ENCODE data around the gene CYP20A1. TPM values are rescaled to one million over a fixed set of nuclear protein-coding genes. Genes with fewer than 3 reads are reported as not detected.
"Not testable (repeated sequence)": the region's sequence is repeated elsewhere in the genome, so short reads cannot be mapped to it uniquely, and the experiment has no call there.

The CYP20A1 gene
- total RNA-seq, 3 donors from 2014 or later, result 31.1 to 45.4 (median 37.6) TPM

DNA sequence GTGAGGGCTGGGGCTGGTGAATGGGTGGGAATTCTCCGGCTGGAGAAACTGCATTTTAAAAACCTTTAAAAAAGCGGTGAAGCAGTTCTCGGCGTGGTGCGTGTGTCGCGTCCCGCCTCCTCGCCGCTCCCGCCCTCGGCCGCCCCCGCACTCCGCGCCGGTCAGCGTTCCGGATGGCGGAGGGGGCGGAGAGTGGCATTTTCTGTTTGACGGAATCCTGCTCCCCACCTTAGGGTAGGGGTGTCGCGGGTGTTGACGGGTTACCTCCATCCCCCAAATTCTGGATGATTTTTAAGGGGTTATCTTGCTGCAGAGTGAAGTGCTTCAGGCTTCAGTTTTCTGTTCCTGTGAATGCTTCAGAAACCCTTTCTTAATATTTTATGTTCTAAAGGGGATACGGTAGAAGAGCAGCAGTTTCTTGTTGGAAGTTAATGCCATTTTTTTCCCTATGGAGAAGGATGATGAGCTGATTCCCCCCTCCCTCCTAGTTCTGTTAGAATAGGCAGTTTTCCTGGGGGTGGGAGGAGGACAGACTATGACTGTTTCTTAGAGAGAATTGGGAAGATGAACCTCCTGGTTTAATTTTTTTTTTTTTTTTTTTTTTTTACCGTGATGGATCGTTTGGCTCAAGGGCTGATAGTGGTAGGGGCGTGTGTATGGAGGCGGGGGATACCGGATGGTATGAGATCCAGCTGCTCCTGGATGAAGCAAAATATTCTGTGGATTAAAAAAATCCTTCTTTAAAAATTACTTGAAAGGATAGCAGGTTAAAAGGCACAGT, 90.1 kb downstream of the CYP20A1 start:
- TF ChIP-seq POLR2AphosphoS5 (IDR thresholded peaks at IDR 0.05) (no peak), POLR2A (IDR thresholded peaks at IDR 0.05) (no peak)
- TF ChIP-seq, protein P1, sequence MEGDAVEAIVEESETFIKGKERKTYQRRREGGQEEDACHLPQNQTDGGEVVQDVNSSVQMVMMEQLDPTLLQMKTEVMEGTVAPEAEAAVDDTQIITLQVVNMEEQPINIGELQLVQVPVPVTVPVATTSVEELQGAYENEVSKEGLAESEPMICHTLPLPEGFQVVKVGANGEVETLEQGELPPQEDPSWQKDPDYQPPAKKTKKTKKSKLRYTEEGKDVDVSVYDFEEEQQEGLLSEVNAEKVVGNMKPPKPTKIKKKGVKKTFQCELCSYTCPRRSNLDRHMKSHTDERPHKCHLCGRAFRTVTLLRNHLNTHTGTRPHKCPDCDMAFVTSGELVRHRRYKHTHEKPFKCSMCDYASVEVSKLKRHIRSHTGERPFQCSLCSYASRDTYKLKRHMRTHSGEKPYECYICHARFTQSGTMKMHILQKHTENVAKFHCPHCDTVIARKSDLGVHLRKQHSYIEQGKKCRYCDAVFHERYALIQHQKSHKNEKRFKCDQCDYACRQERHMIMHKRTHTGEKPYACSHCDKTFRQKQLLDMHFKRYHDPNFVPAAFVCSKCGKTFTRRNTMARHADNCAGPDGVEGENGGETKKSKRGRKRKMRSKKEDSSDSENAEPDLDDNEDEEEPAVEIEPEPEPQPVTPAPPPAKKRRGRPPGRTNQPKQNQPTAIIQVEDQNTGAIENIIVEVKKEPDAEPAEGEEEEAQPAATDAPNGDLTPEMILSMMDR (IDR thresholded peaks at IDR 0.05), result no peak
- no peak for DNase-seq (ENCODE audit: low spot score in 2 of 2)
- intact Hi-C loops (cut with DNase I; ENCODE audit: low total_unique reads), result no loop called here
- H3K27me3 ChIP-seq, result no peaks in the 10 kb centered on the region
- peak overlapping the region; percentile 94 for H3K27ac ChIP-seq
- no peaks in the 10 kb centered on the region for H3K4me1 ChIP-seq
- H3K36me3 ChIP-seq, result no peaks in the 10 kb centered on the region
- peak overlapping the region; percentile 96 to 97 (median 96) for H3K4me3 ChIP-seq
- H3K9me3 ChIP-seq, result no peaks in the 10 kb centered on the region

DNA sequence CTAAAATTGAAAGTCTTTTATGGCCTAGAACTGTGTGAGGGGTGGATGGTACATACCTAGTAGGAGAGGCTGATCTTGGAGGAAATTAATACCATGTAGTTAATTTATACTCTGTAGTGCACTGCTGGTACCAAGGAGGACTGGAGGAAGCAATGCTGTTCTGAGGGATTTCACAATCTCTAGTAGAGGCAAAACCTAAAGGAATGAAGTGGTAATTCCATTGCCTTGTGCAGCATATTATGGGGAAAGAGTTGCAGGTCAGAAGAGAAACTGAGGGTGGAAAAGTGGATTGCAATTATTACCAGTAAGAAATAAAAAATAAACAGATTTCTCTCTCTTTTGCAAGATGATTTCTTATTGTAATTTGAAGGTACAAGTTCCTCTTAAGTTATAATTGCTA, 91.6 kb downstream of the CYP20A1 start:
- Histone ChIP-seq H3K36me3 (no peaks in the 10 kb centered on the region), H3K9me3 (no peaks in the 10 kb centered on the region), H3K27me3 (no peaks in the 10 kb centered on the region), H3K4me1 (no peaks in the 10 kb centered on the region), H3K4me3 (no peak overlapping the region), H3K27ac (no peak overlapping the region)
- TF ChIP-seq POLR2AphosphoS5 (IDR thresholded peaks at IDR 0.05) (no peak), POLR2A (IDR thresholded peaks at IDR 0.05) (no peak)
- TF ChIP-seq, protein P1 (IDR thresholded peaks at IDR 0.05), result no peak
- DNase-seq (ENCODE audit: low spot score in 2 of 2), result no peak
- intact Hi-C loops (cut with DNase I; ENCODE audit: low total_unique reads), result no loop called here

DNA sequence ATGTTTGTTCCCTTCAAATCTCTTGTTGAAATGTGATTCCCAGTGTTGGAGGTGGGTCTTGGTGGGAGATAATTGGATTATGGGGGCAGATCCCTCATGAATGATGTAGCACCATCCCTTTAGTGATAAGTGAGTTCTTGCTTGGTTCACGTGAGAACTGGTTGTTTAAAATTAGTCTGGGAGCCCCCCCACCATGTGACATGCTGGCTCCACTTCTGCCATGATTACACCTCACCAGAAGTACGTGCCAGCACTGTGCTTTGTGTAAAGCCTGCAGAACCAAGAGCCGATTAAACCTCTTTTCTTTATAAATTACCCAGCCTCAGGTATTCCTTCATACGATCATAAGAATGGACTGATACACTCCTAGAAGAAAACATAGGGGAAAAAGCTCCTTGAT, 99.5 kb downstream of the CYP20A1 start:
- no peak overlapping the region for H3K27ac ChIP-seq
- DNase-seq (ENCODE audit: low spot score in 2 of 2), result no peak
- H3K27me3 ChIP-seq, result no peaks in the 10 kb centered on the region
- intact Hi-C loops (cut with DNase I; ENCODE audit: low total_unique reads), result no loop called here
- H3K4me3 ChIP-seq, result no peak overlapping the region
- TF ChIP-seq, protein P1 (IDR thresholded peaks at IDR 0.05), result no peak
- no peak for TF ChIP-seq POLR2A (IDR thresholded peaks at IDR 0.05)
- TF ChIP-seq POLR2AphosphoS5 (IDR thresholded peaks at IDR 0.05), result no peak
- no peaks in the 10 kb centered on the region for H3K9me3 ChIP-seq
- no peaks in the 10 kb centered on the region for H3K36me3 ChIP-seq
- H3K4me1 ChIP-seq, result peaks cover 0 to 12% of the 10 kb centered on the region in 2 donors

DNA sequence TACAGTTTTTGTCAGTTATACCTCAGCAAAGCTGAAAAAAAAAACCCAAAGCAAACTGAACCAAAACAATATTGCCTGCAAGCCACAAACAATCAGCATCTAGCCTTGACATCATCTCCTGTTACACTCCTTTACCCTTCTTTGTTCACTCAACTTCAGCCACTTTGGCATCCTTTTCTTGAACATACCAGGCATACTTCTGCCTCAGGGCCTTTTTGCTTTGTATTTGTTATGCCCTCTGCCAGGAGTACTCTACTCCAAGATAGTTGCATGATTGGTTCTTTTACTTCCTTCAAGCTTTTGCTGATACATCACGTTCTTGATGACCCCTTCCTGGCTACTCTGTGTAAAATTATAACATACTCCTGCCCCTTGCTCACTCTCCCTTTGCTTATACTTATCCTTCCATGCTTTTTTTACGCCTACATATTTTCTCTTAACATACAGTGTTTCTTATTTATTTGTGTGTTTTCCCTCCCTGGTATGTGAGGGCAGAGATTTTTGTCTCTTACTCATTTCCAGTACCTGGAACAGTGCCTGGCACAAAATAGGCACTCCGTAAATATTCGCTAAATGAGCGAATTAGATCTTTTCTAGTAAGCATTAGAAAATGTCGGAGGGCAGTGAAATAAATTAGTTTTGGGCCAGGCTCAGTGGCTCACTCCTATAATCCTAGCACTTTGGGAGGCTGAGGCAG, 102.1 kb downstream of the CYP20A1 start:
- TF ChIP-seq POLR2A (IDR thresholded peaks at IDR 0.05) (no peak), POLR2AphosphoS5 (IDR thresholded peaks at IDR 0.05) (peak in 1 of 3 donors; percentile 39)
- H3K36me3 ChIP-seq, result no peaks in the 10 kb centered on the region
- DNase-seq (ENCODE audit: low spot score in 2 of 2), result peak in 1 of 2 donors; percentile 65
- H3K4me3 ChIP-seq, result no peak overlapping the region
- no peaks in the 10 kb centered on the region for H3K9me3 ChIP-seq
- peaks cover 0 to 12% of the 10 kb centered on the region in 2 donors for H3K4me1 ChIP-seq
- H3K27me3 ChIP-seq, result no peaks in the 10 kb centered on the region
- H3K27ac ChIP-seq, result peak overlapping the region; percentile 83 to 87
- intact Hi-C loops (cut with DNase I; ENCODE audit: low total_unique reads), result no loop called here

DNA sequence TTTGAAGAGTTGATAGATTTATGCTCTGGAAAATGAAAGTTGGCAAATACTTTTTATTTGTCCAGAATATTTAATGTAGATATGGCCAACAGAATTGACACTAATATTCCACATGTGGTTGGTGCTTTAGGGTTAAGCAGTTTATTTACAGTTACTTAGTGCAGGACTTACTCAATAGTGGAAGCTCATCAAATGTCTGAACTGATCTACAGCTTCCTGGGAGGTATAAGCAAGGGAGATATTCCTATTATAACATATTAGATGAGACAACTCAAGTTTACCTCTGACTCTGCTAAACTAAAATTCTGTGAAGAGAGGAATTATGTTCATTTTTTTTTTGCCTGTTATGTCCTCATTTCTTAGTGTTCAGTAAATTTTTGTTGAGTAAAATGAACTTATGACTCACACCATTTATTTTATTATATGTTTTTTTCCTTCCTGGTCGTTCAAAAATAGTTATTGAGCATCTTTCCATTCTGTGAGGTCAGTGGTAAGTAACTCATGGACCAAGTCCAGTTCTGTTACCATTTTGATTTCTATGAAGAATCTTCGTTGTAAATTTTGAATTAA, 103.0 kb downstream of the CYP20A1 start:
- TF ChIP-seq, protein P1 (IDR thresholded peaks at IDR 0.05), result no peak
- TF ChIP-seq POLR2A (IDR thresholded peaks at IDR 0.05) (no peak), POLR2AphosphoS5 (IDR thresholded peaks at IDR 0.05) (no peak)
- DNase-seq (ENCODE audit: low spot score in 2 of 2), result no peak
- no peak overlapping the region for H3K4me3 ChIP-seq
- H3K9me3 ChIP-seq, result no peaks in the 10 kb centered on the region
- intact Hi-C loops (cut with DNase I; ENCODE audit: low total_unique reads), result no loop called here
- no peaks in the 10 kb centered on the region for H3K27me3 ChIP-seq
- H3K36me3 ChIP-seq, result no peaks in the 10 kb centered on the region
- H3K4me1 ChIP-seq, result peaks cover 0 to 12% of the 10 kb centered on the region in 2 donors
- peak overlapping the region; percentile 83 to 87 for H3K27ac ChIP-seq

DNA sequence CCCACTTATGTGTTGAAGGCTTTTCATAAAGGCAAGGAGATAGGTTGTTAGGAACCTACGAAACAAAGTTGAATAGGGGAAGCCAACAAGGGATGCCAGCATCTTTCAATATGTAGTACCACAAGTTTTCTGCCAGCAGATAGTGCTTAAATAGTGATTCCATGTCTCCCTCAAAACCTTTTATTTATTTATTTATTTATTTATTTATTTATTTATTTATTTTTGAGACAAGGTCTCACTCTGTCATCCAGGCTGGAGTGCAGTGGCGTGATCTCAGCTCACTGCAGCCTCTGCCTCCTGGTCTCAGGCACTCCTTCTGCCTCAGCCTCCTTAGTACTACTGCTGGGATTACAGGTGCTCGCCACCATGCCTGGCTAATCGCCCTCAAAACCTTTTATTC, 103.6 kb downstream of the CYP20A1 start:
- peaks cover 0 to 12% of the 10 kb centered on the region in 2 donors for H3K4me1 ChIP-seq
- H3K27me3 ChIP-seq; H3K36me3 ChIP-seq; H3K27ac ChIP-seq; H3K9me3 ChIP-seq; H3K4me3 ChIP-seq; intact Hi-C loops (cut with DNase I; ENCODE audit: low total_unique reads); DNase-seq (ENCODE audit: low spot score in 2 of 2): not testable (repeated sequence)

Measured in breast epithelium (tissue), 4 donors.